SIG-M5 treated with dmso at 0.1 percent for 504 hours (cell line): ENCODE data around the gene B4GALT1.

Experiments
- DNase-seq: peaks from one replicate; lab custom pipeline; 2025; ENCODE audit not compliant: unreplicated experiment; lab: John Stamatoyannopoulos, UW

Gene B4GALT1

GRCh38 chr9:33125461-33125860 is 41.7 kb downstream of the B4GALT1 start:
- DNase-seq, result no peak

DNA sequence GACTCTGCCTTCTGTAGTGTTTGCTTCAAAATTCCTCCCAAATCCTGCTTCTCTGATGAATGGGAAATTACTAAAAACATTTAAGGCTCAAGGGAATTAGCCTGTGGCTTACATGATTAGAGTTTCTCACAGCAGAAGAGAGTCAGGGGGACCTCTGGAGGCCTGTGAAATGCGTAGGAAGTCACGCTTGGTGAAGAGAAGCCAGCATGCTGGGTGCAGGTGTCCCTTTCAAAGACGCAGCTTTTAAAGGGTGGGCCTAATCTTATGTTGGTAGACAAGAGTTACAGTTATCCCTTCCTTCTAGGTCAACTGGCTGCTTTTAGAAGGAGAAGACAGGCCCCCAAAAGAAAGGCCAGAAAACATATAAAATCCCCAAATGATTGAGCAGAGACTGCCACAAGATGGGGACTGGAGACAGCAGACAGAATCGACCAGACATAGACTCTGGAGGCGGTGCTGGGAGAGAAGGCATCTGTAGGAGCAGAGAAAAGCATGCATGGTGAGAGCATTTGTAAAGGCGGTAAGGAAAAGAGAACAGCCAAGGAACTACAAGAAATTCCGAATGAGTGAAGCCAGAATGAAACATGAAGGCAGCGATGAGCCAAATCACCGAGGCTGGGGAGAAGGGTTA is 42.3 kb downstream of the B4GALT1 start:
- DNase-seq, result no peak

GRCh38 chr9:33124046-33124445 is 43.1 kb downstream of the B4GALT1 start:
- no peak for DNase-seq

DNA sequence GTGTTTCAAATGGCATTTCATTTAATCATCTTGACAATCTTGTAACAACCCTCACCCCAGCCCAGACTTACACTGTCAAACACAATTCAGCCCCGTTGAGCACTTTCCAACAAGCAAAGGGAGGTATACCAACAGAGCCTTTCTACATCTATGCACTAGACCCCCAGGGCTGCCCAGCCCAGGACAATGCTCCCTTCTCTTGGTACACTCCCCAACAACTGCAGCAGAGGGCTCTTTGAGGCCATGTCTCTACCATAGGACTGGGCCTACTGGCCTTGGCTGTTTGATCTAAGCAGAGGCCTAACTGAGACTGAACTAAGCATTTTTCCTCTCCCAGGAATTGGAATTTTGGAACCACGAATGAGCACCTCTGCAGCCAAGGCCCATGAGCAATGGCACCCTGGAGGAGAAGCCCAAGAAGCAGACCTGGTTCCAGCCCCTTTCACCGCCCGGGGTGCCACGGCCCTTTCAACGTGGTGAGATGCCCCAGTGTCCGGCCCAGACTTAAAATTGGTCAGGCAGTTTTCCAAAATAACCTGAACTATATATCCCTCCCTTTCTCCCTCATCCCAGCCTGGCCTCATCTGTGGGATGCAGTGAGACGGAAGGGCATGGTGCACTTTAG is 43.6 kb downstream of the B4GALT1 start:
- DNase-seq, result no peak

DNA sequence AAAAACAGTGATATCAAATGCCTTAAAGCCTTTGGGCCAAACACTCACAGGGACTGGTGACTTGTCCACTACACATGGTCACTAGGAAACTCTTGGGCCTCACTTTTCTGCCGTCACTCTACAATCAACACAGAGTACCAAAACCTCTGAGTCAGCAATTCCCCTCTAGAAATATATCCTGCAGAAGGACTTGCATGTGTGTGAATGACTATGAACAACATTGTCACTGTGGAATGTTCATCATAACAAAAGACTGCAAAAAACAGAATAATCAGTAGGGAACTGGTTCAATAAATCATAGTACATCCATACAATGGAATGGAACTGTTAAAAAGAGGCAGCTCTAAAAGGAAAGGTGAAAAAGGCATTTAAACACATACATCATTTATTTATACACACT is 46.5 kb downstream of the B4GALT1 start:
- no peak for DNase-seq

DNA sequence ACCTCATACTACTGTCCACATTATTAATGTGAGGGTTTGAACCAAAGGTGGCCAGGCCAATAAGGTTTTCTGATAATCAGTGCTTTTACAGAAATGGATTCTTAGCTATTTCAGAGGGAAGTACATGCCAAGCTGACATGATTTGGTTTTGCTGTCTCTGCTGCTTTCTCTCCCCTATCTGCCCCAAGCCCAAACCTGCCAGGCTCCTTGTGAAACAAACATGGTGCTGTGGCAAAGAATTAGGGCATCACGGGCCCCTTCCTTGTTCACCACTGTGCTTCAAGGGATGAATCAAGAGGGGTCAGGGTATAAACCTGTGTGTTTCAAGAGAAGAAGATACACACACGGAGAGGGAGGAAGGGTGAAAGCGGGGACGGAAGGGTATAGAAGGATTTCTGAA is 49.3 kb downstream of the B4GALT1 start:
- DNase-seq, result no peak

DNA sequence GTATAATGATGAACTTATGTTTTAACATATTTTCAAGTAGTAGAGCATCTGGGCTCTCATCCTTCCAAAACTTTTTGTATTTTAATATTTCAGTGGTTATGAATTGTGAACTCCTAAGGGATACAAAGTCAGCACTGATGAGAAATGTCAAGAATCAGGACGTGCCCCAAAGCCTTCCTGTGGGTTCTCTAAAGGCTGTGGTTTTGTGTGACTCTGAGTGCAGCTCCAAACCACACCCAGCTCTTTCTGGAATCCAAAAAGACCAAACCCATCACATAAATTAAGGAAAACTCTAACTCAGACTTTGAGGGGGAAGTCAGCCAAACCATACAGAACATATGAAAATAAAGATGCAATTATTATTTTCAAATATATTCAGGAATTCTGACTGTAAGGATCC is 49.8 kb downstream of the B4GALT1 start:
- DNase-seq, result no peak

- no peak for DNase-seq
These were observed 50.3 kb downstream of the B4GALT1 start for GRCh38 chr9:33116860-33117259.

DNA sequence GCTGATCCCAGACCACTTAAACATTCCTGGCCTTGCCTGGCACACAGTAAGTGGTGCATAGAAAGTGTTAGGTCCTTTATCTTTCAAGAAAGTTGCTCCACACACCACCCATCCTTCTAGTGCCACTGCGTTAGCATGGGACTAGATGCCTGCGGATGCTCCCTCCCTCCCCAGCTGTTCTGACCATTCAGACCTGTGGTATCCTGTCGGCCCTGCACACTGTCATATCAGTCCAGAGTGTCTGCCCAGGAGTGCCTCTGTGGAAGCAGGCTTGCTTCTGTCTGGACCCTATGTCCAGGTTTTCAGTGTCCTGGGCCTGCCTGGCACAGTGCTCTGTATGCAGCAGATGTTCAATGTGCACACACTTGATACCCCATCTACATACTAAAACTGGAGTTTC is 52.4 kb downstream of the B4GALT1 start:
- DNase-seq, result no peak

GRCh38 chr9:33113799-33114547 is 53.2 kb downstream of the B4GALT1 start:
- DNase-seq, result no peak

- DNase-seq, result no peak
These were observed 55.0 kb downstream of the B4GALT1 start for GRCh38 chr9:33112094-33112493.

GRCh38 chr9:33111631-33112030 is 55.5 kb downstream of the B4GALT1 start:
- DNase-seq, result no peak

DNA sequence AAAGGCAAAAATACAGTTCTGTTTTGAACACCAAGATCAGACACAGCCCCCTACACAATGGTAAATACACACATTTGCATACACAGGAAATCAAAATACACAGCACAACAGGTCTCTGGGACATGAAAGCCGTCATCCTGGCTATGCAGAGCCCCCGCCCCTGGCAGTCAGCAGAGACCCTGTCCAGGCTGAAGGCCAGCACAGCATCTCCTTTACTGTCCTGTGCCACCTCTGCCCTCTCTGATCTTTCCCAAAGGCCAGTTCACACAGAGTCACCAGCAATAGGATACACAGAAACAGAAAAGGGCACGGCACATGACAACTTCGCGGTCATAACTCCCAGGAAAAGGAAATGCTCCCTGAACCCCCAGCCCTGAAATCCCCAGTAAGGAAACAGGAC is 56.5 kb downstream of the B4GALT1 start:
- no peak for DNase-seq

DNA sequence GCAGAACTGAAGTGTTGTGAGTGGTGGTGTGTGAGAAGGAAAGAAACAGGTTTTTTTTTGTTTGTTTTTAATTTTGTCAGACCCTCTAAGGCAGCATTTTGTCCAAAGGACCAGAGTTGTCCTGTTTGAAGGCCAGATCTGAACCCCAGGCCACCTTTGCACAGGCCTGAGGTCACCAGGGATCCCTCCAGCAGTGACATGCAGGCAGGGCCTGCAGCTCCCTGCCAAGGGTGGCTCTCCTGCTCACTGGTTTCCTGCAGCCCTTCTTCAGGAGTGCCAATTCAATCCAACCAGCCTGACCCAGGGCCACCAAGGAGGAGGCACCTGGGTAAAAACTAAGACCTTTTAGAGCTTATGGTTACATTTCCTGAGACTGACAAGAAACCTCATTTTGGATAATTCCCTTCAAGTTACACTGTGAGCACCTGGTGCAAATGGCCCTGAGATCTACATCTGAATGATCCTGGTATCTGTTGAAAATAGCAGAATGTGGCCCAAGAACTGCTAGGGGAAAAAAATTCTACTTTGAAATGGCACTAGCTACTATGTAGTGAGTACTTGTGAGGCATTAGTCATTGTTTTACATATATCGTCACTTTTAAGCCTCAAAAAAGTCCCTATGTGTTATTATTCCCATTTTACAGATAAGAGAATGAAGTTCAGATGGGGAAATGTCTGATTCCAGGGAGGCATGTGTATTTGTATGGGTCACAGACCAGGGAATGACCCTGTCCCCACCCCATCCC is 57.1 kb downstream of the B4GALT1 start:
- no peak for DNase-seq

DNA sequence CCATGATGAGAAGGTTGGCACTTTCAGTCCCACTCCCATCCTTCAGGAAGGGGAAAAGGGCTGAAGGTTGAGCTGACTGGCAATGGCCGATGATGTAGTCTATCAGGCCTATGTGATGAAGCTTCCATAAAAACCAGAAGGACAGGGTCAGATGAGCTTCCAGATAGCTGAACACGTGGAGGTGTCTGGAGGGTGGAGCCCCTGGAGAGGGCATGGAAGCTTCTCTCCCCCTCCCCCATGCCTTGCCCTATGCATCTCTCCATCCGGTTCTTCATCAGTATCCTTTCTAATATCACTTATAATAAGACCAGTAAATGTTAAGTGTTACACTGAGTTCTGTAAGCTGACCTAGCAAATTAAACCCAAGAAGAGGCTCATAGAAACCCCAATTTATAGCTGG is 58.0 kb downstream of the B4GALT1 start:
- DNase-seq, result no peak

GRCh38 chr9:33108472-33108871 is 58.7 kb downstream of the B4GALT1 start:
- no peak for DNase-seq

DNA sequence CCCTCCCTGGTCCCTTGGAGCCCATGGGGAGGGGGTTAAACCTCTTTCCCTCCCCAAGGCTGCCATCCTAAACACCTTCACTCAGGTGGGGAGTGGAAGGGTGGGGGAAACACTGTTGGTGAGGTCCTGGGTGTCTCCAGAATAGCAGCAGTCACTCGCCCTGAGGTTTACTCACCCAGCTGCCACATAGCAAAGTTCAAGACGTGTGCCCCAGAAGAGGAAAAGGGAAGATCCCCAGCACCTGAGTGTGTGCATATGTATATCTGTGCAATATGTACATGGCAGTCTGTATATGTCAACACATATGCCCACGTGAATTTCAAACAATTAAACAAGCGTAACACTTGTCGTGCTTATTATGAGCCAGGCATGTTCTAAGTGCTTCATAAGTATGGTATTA is 59.4 kb downstream of the B4GALT1 start:
- no peak for DNase-seq

GRCh38 chr9:33106827-33107621 is 60.1 kb downstream of the B4GALT1 start:
- DNase-seq, result no peak

DNA sequence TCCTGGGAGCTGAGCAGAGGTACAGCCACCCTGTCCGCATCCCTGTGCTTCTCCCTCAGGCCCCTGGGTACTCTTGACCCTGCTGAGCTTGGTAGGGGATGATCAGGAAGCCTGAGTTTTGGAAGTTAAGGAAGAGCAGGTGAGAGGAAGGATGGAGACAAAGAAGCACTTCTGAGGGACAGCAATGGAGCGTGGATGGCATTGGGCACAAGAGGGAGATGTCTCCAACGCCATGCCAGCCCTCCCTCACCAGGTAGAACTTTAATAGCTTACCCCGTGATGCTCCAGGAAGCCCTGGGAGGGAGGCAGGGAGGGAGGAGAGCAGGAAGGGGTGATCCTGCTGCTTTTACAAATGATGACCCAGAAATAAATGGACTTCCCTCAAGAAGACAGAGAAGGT is 60.8 kb downstream of the B4GALT1 start:
- DNase-seq, result no peak

- no peak for DNase-seq
These were observed 61.2 kb downstream of the B4GALT1 start for GRCh38 chr9:33105959-33106358.

GRCh38 chr9:33105504-33105903 is 61.6 kb downstream of the B4GALT1 start:
- no peak for DNase-seq
